ENCODE measurements around the gene POMGNT1.

Gene POMGNT1

GRCh38 chr1:46152016-46152415 lies 46.2 kb downstream of the POMGNT1 start:
- DNase-seq: no peak

- no peak for DNase-seq
Observed at GRCh38 chr1:46150085-46150484, 48.1 kb downstream of the POMGNT1 start.

- DNase-seq: no peak
Observed at GRCh38 chr1:46148318-46148717, 49.9 kb downstream of the POMGNT1 start.

All from NCI-H1694 treated with DMSO at 0.1 percent for 48 hours (cell line).